ENCODE results near the gene LYPD5. TPM values are rescaled to one million over a fixed set of nuclear protein-coding genes. Genes with fewer than 3 reads are reported as not detected.

LYPD5 gene
- total and polyA plus RNA-seq, 8 donors = 0.43 to 3.9 (median 1.6) TPM; not detected in 4

- DNase-seq = no peak
- Histone ChIP-seq H3K27ac (no peak overlapping the region), H3K9me3 (no peaks in the 10 kb centered on the region), H3K4me3 (no peak overlapping the region), H3K4me1 (peaks cover 14 to 44% (median 38%) of the 10 kb centered on the region in 4 donors), H3K36me3 (peaks cover 55 to 83% (median 79%) of the 10 kb centered on the region in 4 donors), H3K27me3 (no peaks in the 10 kb centered on the region)
- intact Hi-C loops (cut with DNase I; ENCODE audit: low total_unique reads) = loop anchor here (5.0 kb wide), 1 partner anchor 34 kb away; the partner anchor contains the start of gene KCNN4
- no peak for TF ChIP-seq POLR2A (IDR thresholded peaks at IDR 0.05)
- TF ChIP-seq, protein P1, sequence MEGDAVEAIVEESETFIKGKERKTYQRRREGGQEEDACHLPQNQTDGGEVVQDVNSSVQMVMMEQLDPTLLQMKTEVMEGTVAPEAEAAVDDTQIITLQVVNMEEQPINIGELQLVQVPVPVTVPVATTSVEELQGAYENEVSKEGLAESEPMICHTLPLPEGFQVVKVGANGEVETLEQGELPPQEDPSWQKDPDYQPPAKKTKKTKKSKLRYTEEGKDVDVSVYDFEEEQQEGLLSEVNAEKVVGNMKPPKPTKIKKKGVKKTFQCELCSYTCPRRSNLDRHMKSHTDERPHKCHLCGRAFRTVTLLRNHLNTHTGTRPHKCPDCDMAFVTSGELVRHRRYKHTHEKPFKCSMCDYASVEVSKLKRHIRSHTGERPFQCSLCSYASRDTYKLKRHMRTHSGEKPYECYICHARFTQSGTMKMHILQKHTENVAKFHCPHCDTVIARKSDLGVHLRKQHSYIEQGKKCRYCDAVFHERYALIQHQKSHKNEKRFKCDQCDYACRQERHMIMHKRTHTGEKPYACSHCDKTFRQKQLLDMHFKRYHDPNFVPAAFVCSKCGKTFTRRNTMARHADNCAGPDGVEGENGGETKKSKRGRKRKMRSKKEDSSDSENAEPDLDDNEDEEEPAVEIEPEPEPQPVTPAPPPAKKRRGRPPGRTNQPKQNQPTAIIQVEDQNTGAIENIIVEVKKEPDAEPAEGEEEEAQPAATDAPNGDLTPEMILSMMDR (IDR thresholded peaks at IDR 0.05) = no peak
- no peak for TF ChIP-seq EP300 (IDR thresholded peaks at IDR 0.05)
- TF ChIP-seq POLR2AphosphoS5 (IDR thresholded peaks at IDR 0.05) = no peak
- WGBS, 5 donors = 81 to 85% (median 84%) methylated on average over 4 of the region's 4 CpGs
Measured at GRCh38 chr19:43748685-43749084, 53.6 kb downstream of the LYPD5 start.

DNA sequence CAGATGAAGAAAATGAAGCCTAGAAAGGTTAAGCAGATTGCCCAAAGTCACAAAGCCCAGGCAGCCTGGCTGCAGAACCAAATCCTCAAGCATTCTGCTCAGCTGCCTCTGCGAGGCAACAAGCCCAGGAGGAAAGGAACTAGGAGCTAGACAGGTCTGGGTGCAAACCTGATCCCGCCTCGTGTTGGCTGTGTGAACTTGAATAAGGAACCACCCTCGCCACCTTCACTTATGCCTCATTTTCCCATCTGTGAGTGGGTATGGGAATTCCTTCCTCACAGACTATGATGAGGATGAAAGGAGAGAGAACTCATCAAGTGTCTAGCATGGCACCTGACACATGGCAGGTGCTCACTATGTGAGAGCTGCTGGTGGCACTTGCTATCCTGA lies 54.0 kb downstream of the LYPD5 start:
- intact Hi-C loops (cut with DNase I; ENCODE audit: low total_unique reads) = loop anchor here (5.0 kb wide), 1 partner anchor 34 kb away; the partner anchor contains the start of gene KCNN4
- no peak for TF ChIP-seq EP300 (IDR thresholded peaks at IDR 0.05)
- TF ChIP-seq POLR2A (IDR thresholded peaks at IDR 0.05) = no peak
- TF ChIP-seq, protein P1 (IDR thresholded peaks at IDR 0.05) = no peak
- TF ChIP-seq POLR2AphosphoS5 (IDR thresholded peaks at IDR 0.05) = no peak
- Histone ChIP-seq H3K27ac (no peak overlapping the region), H3K27me3 (no peaks in the 10 kb centered on the region), H3K36me3 (peaks cover 59 to 88% (median 84%) of the 10 kb centered on the region in 4 donors), H3K9me3 (no peaks in the 10 kb centered on the region), H3K4me1 (peaks cover 9 to 39% (median 35%) of the 10 kb centered on the region in 4 donors), H3K4me3 (no peak overlapping the region)
- WGBS, 5 donors = 76 to 87% (median 84%) methylated on average over 4 of the region's 4 CpGs
- DNase-seq = no peak

GRCh38 chr19:43747557-43748204 lies 54.6 kb downstream of the LYPD5 start:
- 82 to 89% (median 86%) methylated on average over 12 to 16 of the region's 16 CpGs for WGBS, 5 donors
- no peak for DNase-seq
- H3K9me3 ChIP-seq = no peaks in the 10 kb centered on the region
- TF ChIP-seq POLR2AphosphoS5 (IDR thresholded peaks at IDR 0.05) (no peak), EP300 (IDR thresholded peaks at IDR 0.05) (no peak), POLR2A (IDR thresholded peaks at IDR 0.05) (no peak)
- TF ChIP-seq, protein P1 (IDR thresholded peaks at IDR 0.05) = no peak
- no peak overlapping the region for H3K4me3 ChIP-seq
- H3K4me1 ChIP-seq = peaks cover 5 to 35% (median 30%) of the 10 kb centered on the region in 4 donors
- no peak overlapping the region for H3K27ac ChIP-seq
- peaks cover 60 to 93% (median 89%) of the 10 kb centered on the region in 4 donors for H3K36me3 ChIP-seq
- no peaks in the 10 kb centered on the region for H3K27me3 ChIP-seq
- intact Hi-C loops (cut with DNase I; ENCODE audit: low total_unique reads) = loop anchor here (5.0 kb wide), 1 partner anchor 35 kb away; the partner anchor contains the start of gene KCNN4

Other genes with a start within 250 kb of the LYPD5 start
- 10 to 100 TPM; 10.8 to 42.5 (median 16.8) TPM for gene XRCC1, start 226.9 kb downstream of the LYPD5 start, total RNA-seq
- 10 to 100 TPM; 13.1 to 24.3 (median 18.0) TPM for gene XRCC1, start 226.9 kb downstream of the LYPD5 start, polyA plus RNA-seq
- 10 to 100 TPM in 1 of 5 donors, 1 to 10 TPM in 2, under 1 TPM in 1, not detected in 1; 0.14 to 18.7 (median 4.3) TPM for gene PINLYP, start 226.6 kb downstream of the LYPD5 start, total RNA-seq
- gene PINLYP, start 226.6 kb downstream of the LYPD5 start, polyA plus RNA-seq = 10 to 100 TPM in 2 of 3 donors, 1 to 10 TPM in 1; 8.0 to 16.8 (median 15.7) TPM
- gene IRGQ, start 206.3 kb downstream of the LYPD5 start, total RNA-seq = 10 to 100 TPM in 4 of 5 donors, 1 to 10 TPM in 1; 5.3 to 57.1 (median 25.3) TPM
- 1 to 10 TPM; 2.0 to 4.9 (median 2.6) TPM for gene IRGQ, start 206.3 kb downstream of the LYPD5 start, polyA plus RNA-seq
- 10 to 100 TPM in 3 of 5 donors, 1 to 10 TPM in 1, not detected in 1; 4.2 to 21.6 (median 15.9) TPM for gene ZNF576, start 205.9 kb downstream of the LYPD5 start, total RNA-seq
- 10 to 100 TPM; 13.7 to 18.2 (median 14.9) TPM for gene ZNF576, start 205.9 kb downstream of the LYPD5 start, polyA plus RNA-seq
- not detected for gene SRRM5, start 190.4 kb downstream of the LYPD5 start, total RNA-seq
- under 1 TPM in 2 of 3 donors, not detected in 1; 0.45 to 0.50 TPM for gene SRRM5, start 190.4 kb downstream of the LYPD5 start, polyA plus RNA-seq
- gene ZNF428, start 182.8 kb downstream of the LYPD5 start, total RNA-seq = 10 to 100 TPM in 4 of 5 donors, 1 to 10 TPM in 1; 7.8 to 72.7 (median 11.2) TPM
- 10 to 100 TPM; 30.9 to 47.9 (median 42.8) TPM for gene ZNF428, start 182.8 kb downstream of the LYPD5 start, polyA plus RNA-seq
- gene CADM4, start 162.6 kb downstream of the LYPD5 start, total RNA-seq = 1 to 10 TPM in 4 of 5 donors, not detected in 1; 4.9 to 8.6 (median 6.2) TPM
- gene CADM4, start 162.6 kb downstream of the LYPD5 start, polyA plus RNA-seq = 10 to 100 TPM in 1 of 3 donors, 1 to 10 TPM in 2; 5.0 to 14.2 (median 8.9) TPM
- gene PLAUR, start 132.3 kb downstream of the LYPD5 start, total RNA-seq = 10 to 100 TPM in 4 of 5 donors, 1 to 10 TPM in 1; 2.0 to 57.2 (median 26.1) TPM
- 10 to 100 TPM in 2 of 3 donors, 1 to 10 TPM in 1; 9.1 to 35.9 (median 31.1) TPM for gene PLAUR, start 132.3 kb downstream of the LYPD5 start, polyA plus RNA-seq
- gene IRGC, start 86.4 kb downstream of the LYPD5 start, total RNA-seq = not detected
- gene IRGC, start 86.4 kb downstream of the LYPD5 start, polyA plus RNA-seq = not detected
- 10 to 100 TPM in 3 of 5 donors, 1 to 10 TPM in 2; 3.5 to 59.4 (median 11.3) TPM for gene SMG9, start 47.5 kb downstream of the LYPD5 start, total RNA-seq
- gene SMG9, start 47.5 kb downstream of the LYPD5 start, polyA plus RNA-seq = 10 to 100 TPM; 11.8 to 27.9 (median 22.1) TPM
- gene KCNN4, start 21.5 kb downstream of the LYPD5 start, total RNA-seq = 100 to 1,000 TPM in 1 of 5 donors, 10 to 100 TPM in 3, 1 to 10 TPM in 1; 3.1 to 222 (median 32.7) TPM
- 10 to 100 TPM in 1 of 3 donors, 1 to 10 TPM in 2; 7.6 to 22.4 (median 8.6) TPM for gene KCNN4, start 21.5 kb downstream of the LYPD5 start, polyA plus RNA-seq
- gene ZNF283, start 24.9 kb upstream of the LYPD5 start, total RNA-seq = 10 to 100 TPM in 2 of 5 donors, 1 to 10 TPM in 2, not detected in 1; 4.2 to 46.6 (median 7.8) TPM
- gene ZNF283, start 24.9 kb upstream of the LYPD5 start, polyA plus RNA-seq = 1 to 10 TPM in 2 of 3 donors, under 1 TPM in 1; 0.61 to 2.2 (median 1.3) TPM
- 1 to 10 TPM in 1 of 5 donors, under 1 TPM in 1, not detected in 3; 0.29 to 1.3 TPM for gene ZNF404, start 81.5 kb upstream of the LYPD5 start, total RNA-seq
- gene ZNF404, start 81.5 kb upstream of the LYPD5 start, polyA plus RNA-seq = 1 to 10 TPM in 1 of 3 donors, under 1 TPM in 2; 0.61 to 5.8 (median 0.93) TPM
- 10 to 100 TPM in 1 of 5 donors, 1 to 10 TPM in 3, under 1 TPM in 1; 0.89 to 17.1 (median 8.1) TPM for gene ZNF45, start 132.8 kb upstream of the LYPD5 start, total RNA-seq
- gene ZNF45, start 132.8 kb upstream of the LYPD5 start, polyA plus RNA-seq = 1 to 10 TPM; 3.3 to 4.9 (median 3.7) TPM
- 10 to 100 TPM in 1 of 5 donors, 1 to 10 TPM in 3, not detected in 1; 1.4 to 12.1 (median 7.0) TPM for gene ZNF221, start 148.8 kb upstream of the LYPD5 start, total RNA-seq
- gene ZNF221, start 148.8 kb upstream of the LYPD5 start, polyA plus RNA-seq = under 1 TPM; 0.31 to 0.76 (median 0.40) TPM
- 1 to 10 TPM in 4 of 5 donors, not detected in 1; 4.2 to 9.4 (median 5.1) TPM for gene ZNF155, start 181.7 kb upstream of the LYPD5 start, total RNA-seq
- 1 to 10 TPM; 3.7 to 4.7 (median 3.8) TPM for gene ZNF155, start 181.7 kb upstream of the LYPD5 start, polyA plus RNA-seq
- 10 to 100 TPM in 1 of 5 donors, 1 to 10 TPM in 3, not detected in 1; 1.3 to 16.1 (median 6.3) TPM for gene ZNF230, start 200.5 kb upstream of the LYPD5 start, total RNA-seq
- gene ZNF230, start 200.5 kb upstream of the LYPD5 start, polyA plus RNA-seq = 1 to 10 TPM; 1.1 to 2.1 (median 1.1) TPM
- gene ZNF222, start 222.9 kb upstream of the LYPD5 start, total RNA-seq = 1 to 10 TPM in 2 of 5 donors, not detected in 3; 2.2 to 6.1 TPM
- 1 to 10 TPM; 1.1 to 2.8 (median 1.7) TPM for gene ZNF222, start 222.9 kb upstream of the LYPD5 start, polyA plus RNA-seq
- 1 to 10 TPM in 2 of 5 donors, not detected in 3; 8.0 to 8.1 TPM for gene ZNF223, start 249.6 kb upstream of the LYPD5 start, total RNA-seq
- gene ZNF223, start 249.6 kb upstream of the LYPD5 start, polyA plus RNA-seq = 1 to 10 TPM; 1.2 to 8.6 (median 2.9) TPM